GM12873 (cell line): ENCODE results near the gene AGT.

Source experiments
- TF ChIP-seq, protein P1 (sequence below): IDR thresholded peaks from 2 replicates; pipeline ENCODE4 v1.5.1; 2012; ENCODE audit warnings: low read depth, mild to moderate bottlenecking, moderate library complexity, low read length, control low read depth; ENCODE audit not compliant: insufficient read depth; ENCODE audit errors: missing control alignments

Gene AGT

GRCh38 chr1:230754796-230755195 is 40.9 kb upstream of the AGT start:
- TF ChIP-seq, protein P1, sequence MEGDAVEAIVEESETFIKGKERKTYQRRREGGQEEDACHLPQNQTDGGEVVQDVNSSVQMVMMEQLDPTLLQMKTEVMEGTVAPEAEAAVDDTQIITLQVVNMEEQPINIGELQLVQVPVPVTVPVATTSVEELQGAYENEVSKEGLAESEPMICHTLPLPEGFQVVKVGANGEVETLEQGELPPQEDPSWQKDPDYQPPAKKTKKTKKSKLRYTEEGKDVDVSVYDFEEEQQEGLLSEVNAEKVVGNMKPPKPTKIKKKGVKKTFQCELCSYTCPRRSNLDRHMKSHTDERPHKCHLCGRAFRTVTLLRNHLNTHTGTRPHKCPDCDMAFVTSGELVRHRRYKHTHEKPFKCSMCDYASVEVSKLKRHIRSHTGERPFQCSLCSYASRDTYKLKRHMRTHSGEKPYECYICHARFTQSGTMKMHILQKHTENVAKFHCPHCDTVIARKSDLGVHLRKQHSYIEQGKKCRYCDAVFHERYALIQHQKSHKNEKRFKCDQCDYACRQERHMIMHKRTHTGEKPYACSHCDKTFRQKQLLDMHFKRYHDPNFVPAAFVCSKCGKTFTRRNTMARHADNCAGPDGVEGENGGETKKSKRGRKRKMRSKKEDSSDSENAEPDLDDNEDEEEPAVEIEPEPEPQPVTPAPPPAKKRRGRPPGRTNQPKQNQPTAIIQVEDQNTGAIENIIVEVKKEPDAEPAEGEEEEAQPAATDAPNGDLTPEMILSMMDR, result no peak

GRCh38 chr1:230753586-230754251 is 39.8 kb upstream of the AGT start:
- TF ChIP-seq, protein P1, result no peak

DNA sequence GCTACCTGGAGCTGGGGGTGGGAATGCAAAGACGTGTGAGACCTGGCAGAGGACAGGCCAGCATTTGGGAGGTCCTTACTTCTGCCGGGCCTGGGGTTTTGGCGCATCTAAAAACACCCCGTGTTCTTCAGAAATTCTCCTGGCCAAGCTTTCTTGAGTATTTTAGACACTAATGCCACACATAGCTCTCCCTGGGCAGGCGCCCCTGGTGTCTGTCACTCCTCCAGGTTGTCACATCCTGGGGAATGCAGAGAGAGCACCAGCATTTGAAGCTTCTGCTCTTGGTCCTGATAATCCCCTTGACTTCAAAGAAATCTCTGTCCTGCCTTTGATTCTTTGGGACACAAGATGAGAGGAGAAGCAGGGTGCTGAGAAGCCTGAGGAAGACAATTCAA is 39.3 kb upstream of the AGT start:
- TF ChIP-seq, protein P1, result no peak

DNA sequence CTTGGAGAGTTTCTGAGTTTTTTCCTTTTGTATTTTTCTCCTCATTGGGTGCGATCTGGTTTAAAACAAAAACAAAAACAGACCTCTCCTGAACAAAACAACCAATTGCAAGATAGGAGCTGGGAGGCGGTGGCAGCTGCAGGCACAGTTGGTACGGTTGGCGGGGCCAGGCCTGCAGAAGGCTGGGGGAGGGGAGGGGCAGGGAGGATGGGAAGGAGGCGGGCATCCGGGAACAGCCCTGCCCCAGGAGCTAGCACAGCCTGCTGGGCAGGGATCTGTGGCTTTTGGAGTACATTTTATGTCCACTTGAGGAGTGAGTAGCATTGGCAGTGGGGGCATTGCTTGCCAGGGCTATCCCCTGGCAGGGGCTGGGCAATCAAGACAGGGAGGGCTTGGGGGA is 38.5 kb upstream of the AGT start:
- TF ChIP-seq, protein P1, result no peak

GRCh38 chr1:230750986-230751625 is 37.2 kb upstream of the AGT start:
- TF ChIP-seq, protein P1, result no peak

DNA sequence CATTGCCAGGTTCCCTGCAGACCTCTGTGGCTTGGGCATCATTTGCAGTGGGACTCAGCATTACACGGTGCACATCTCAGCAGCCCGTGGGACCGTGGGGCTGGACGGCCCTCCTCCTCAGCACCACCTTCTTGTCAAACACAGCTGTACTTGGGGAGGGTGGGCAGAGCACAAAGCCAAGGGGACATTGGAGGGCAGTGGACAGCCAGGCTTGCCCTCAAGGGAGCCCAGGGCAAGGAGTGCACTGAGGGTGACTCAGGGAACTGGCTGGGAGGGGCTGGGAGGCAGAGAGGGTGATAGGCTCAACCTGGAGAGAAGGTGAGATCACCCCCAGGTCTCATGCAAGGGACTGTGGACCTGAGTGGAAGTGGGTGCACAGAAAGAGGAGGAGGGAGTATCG is 36.7 kb upstream of the AGT start:
- TF ChIP-seq, protein P1, result no peak

- TF ChIP-seq, protein P1, result no peak
Observed at GRCh38 chr1:230749635-230750034, 35.7 kb upstream of the AGT start.
